Lower leg skin (tissue), 3 donors: ENCODE data around the gene CREBRF.

Source experiments
- CTCF ChIP-seq, 3 donors: fragments of 450-650 bp; IDR thresholded peaks; one replicate each; pipeline ENCODE4 v1.5.1; 2016; ENCODE audit warnings: antibody characterized with exemption in 3 of 3, mild to moderate bottlenecking in 3 of 3, moderate library complexity in 2 of 3
- POLR2A ChIP-seq, 2 donors: fragments of 450-650 bp; IDR thresholded peaks; one replicate each; pipeline ENCODE4 v1.6.1; 2016 to 2017; ENCODE audit warnings: antibody characterized with exemption in 2 of 2, mild to moderate bottlenecking in 1 of 2, moderate library complexity in 1 of 2

- TF ChIP-seq CTCF (IDR thresholded peaks at IDR 0.05), result no peak
- TF ChIP-seq POLR2A (IDR thresholded peaks at IDR 0.05), result no peak
Observed at GRCh38 chr5:173039964-173040363, 16.2 kb upstream of the CREBRF start.
